Activated CD4-positive, alpha-beta T cell treated with anti-CD3 and anti-CD28 coated beads for 36 hours (primary cell): Measurements from ENCODE around the gene DENND5A. TPM values are rescaled to one million over a fixed set of nuclear protein-coding genes. Genes with fewer than 3 reads are reported as not detected.
A peak's percentile ranks its signal among the peaks of the same experiment; 100 is the strongest.
"Not testable (repeated sequence)": the region's sequence is repeated elsewhere in the genome, so short reads cannot be mapped to it uniquely, and the experiment has no call there.

Source experiments
- ATAC-seq: fragments of 200-7000 bp; cut with Tn5 transposase; one replicate; pipeline ENCODE4 v1.10.0; 2021; ENCODE audit warnings: mild to moderate bottlenecking, moderate library complexity
- CTCF ChIA-PET: fragments of 350-600 bp; sonication (Branson Sonifier 250); formaldehyde crosslinking; loops from one replicate; lab custom pipeline; 2021; ENCODE audit warnings: antibody characterized with exemption; lab: Charles Lee
- POLR2A ChIA-PET: fragments of 350-600 bp; sonication (Branson Sonifier 250); formaldehyde crosslinking; loops from one replicate; lab custom pipeline; 2021; ENCODE audit warnings: antibody characterized with exemption, inconsistent platforms; lab: Charles Lee
- DNase-seq: peaks from one replicate; pipeline ENCODE4 v3.0.0-alpha.2; 2020
- H3K27ac Mint-ChIP-seq: one replicate; pipeline ENCODE4 v1.8.0; 2021; ENCODE audit warnings: mixed read lengths
- H3K27me3 Mint-ChIP-seq: one replicate; pipeline ENCODE4 v1.8.0; 2021; ENCODE audit warnings: mixed read lengths
- H3K36me3 Mint-ChIP-seq: one replicate; pipeline ENCODE4 v1.8.0; 2021; ENCODE audit warnings: low read depth, mixed read lengths
- H3K4me1 Mint-ChIP-seq: one replicate; pipeline ENCODE4 v1.8.0; 2021; ENCODE audit warnings: mixed read lengths
- H3K4me3 Mint-ChIP-seq: one replicate; pipeline ENCODE4 v1.8.0; 2021; ENCODE audit warnings: mild to moderate bottlenecking, moderate library complexity, mixed read lengths
- H3K9me3 Mint-ChIP-seq: one replicate; pipeline ENCODE4 v1.8.0; 2021; ENCODE audit warnings: low read depth, mixed read lengths
- intact Hi-C, 2 experiments: fragments of 100-400 bp; cut with DNase I in 1 of 2; cut with micrococcal nuclease in 1 of 2; formaldehyde crosslinking; loops; one replicate each; pipeline versions ENCODE4 v1.14.2 to v1.15.1; 2022 to 2024; cut with DNase I, micrococcal nuclease
- total RNA-seq, 2 experiments: library from RNA; stranded (reverse); gene quantifications; one replicate each; pipeline ENCODE4 v1.2.3, GENCODE V29; 2021

Gene DENND5A
- total RNA-seq, 2 experiments from 2014 or later: 43.6 to 62.6 TPM

DNA sequence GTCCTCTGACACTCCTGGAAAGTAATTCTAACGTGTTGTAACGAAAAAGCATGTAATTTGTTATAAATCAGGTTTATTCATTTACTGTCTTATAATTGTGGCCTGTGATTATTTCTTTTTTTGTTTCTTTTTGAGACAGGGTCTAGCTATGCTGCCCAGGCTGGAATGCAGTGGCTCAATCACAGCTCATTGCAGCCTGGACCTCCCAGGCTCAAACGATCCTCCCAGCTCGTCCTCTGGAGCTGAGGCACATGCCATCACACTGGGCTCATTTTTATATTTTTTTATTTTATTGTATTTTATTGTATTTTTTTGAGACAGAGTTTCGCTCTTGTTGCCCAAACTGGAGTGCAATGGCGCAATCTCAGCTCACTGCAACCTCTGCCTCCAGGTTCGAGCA lies 15.9 kb downstream of the DENND5A start:
- ChIA-PET CTCF (interaction anchor here (0.8 to 0.9 kb wide), 2 partner anchors 17 to 516 kb away, joined by 3 read pairs; no protein-coding TSS in a partner anchor), POLR2A (interaction anchor here (2.0 kb wide), 1 partner anchor 39 kb away, joined by 6 read pairs; no protein-coding TSS in a partner anchor)
- peaks cover 67% of the 10 kb centered on the region for H3K4me1 Mint-ChIP-seq
- no peaks in the 10 kb centered on the region for H3K27me3 Mint-ChIP-seq
- intact Hi-C loops: no loop called here
- ATAC-seq (no peak), DNase-seq (no peak)
- no peak overlapping the region for H3K4me3 Mint-ChIP-seq
- no peaks in the 10 kb centered on the region for H3K9me3 Mint-ChIP-seq
- H3K27ac Mint-ChIP-seq: no peak overlapping the region
- peaks cover under 1% of the 10 kb centered on the region for H3K36me3 Mint-ChIP-seq

DNA sequence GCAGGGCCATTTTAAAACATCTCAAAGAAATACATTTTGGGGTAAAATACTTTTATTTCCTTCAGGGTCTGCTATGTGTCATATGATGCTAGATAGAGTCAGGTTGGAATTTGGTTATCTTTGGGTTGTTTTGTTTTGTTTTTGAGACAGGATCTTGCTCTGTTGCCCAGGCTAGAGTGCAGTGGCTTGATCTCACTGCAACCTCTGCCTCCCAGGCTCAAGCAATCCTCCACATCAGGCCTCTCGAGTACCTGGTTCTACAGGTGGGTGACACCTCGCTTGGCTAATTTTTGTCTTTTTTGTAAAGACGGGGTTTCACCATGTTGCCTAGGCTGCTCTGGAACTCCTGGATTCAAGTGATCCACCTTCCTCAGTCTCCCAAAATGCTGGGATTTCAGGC lies 17.3 kb downstream of the DENND5A start:
- ChIA-PET POLR2A (no interaction called here), CTCF (interaction anchor here (0.6 to 1.1 kb wide), 2 partner anchors 22 to 580 kb away, joined by 3 read pairs; no protein-coding TSS in a partner anchor)
- H3K27ac Mint-ChIP-seq: no peak overlapping the region
- ATAC-seq (no peak), DNase-seq (no peak)
- H3K4me3 Mint-ChIP-seq: no peak overlapping the region
- H3K36me3 Mint-ChIP-seq: peaks cover 2% of the 10 kb centered on the region
- no peaks in the 10 kb centered on the region for H3K27me3 Mint-ChIP-seq
- no peaks in the 10 kb centered on the region for H3K9me3 Mint-ChIP-seq
- intact Hi-C loops: no loop called here
- H3K4me1 Mint-ChIP-seq: peaks cover 64% of the 10 kb centered on the region

DNA sequence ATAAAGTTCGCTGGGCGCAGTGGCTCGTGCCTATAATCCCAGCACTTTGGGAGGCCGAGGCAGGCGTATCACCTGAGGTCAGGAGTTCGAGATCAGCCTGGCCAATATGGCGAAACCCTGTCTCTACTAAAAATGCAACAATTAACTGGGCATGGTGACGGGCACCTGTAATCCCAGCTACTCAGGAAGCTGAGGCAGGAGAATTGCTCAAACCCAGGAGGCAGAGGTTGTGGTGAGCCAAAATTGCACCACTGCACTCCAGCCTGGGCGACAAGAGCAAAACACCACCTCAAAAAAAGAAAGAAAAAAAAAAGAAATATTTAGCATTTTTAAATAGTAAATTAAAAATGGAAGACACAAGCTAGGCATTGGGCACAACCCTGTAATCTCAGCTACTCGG lies 28.9 kb downstream of the DENND5A start:
- CTCF ChIA-PET, H3K9me3 Mint-ChIP-seq, DNase-seq, H3K27ac Mint-ChIP-seq, ATAC-seq, POLR2A ChIA-PET, H3K36me3 Mint-ChIP-seq, intact Hi-C loops, H3K4me3 Mint-ChIP-seq, H3K27me3 Mint-ChIP-seq: not testable (repeated sequence)
- peaks cover 42% of the 10 kb centered on the region for H3K4me1 Mint-ChIP-seq

DNA sequence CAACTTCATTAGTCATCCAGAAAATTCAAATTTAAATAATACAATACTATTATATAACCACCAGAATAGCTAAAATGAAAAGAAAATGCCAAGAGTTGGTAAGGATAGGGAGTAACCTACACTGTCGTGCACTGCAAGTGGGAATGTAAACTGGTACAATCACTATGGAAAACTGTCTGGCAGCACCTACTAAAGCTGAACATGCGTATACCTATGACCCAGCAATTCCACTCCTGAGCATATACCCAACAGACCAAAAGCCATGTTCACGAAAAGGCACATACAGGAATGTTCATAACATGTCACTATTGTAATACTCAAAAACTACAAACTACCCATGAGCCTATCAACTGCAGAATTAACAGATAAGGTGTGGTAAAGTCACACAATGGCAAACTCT lies 32.7 kb downstream of the DENND5A start:
- intact Hi-C loops: loop anchor here in 1 of 2 experiments (1.0 kb wide), 1 partner anchor 30 kb away; no protein-coding TSS in a partner anchor

DNA sequence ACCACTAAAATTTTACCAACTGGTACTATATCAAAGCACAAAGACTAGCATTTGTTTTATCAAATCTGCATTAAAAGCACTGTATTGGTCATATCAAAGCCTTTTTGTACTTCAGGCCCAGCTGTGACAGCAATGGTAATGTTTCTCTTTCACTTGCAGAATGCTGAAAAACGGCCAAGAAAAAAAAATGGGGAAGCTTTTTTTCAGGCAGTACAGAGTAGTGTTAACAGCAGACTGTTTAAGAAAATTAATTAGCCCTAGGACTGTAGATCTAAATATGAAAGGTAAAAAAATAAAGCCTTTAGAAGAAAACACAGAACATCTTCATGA lies 33.3 kb downstream of the DENND5A start:
- peaks cover 50% of the 10 kb centered on the region for H3K4me1 Mint-ChIP-seq
- POLR2A ChIA-PET: no interaction called here
- H3K27me3 Mint-ChIP-seq: no peaks in the 10 kb centered on the region
- no peak for DNase-seq
- intact Hi-C loops: loop anchor here in 1 of 2 experiments (1.0 kb wide), 1 partner anchor 30 kb away; no protein-coding TSS in a partner anchor
- ATAC-seq: peak; percentile 63
- CTCF ChIA-PET: interaction anchor here (1.0 kb wide), 1 partner anchor 18 kb away, joined by 3 read pairs; no protein-coding TSS in a partner anchor
- peaks cover 2% of the 10 kb centered on the region for H3K36me3 Mint-ChIP-seq
- peak overlapping the region; percentile 63 for H3K4me3 Mint-ChIP-seq
- H3K9me3 Mint-ChIP-seq: peaks cover 3% of the 10 kb centered on the region
- peak overlapping the region; percentile 65 for H3K27ac Mint-ChIP-seq

More for the DNA sequence above, 32.7 kb downstream of the DENND5A start:
- Mint-ChIP-seq H3K4me3 (no peak overlapping the region), H3K4me1 (peaks cover 48% of the 10 kb centered on the region), H3K27ac (no peak overlapping the region), H3K9me3 (peaks cover 3% of the 10 kb centered on the region), H3K27me3 (no peaks in the 10 kb centered on the region), H3K36me3 (peaks cover under 1% of the 10 kb centered on the region)
- no peak for ATAC-seq
- CTCF ChIA-PET: no interaction called here
- DNase-seq: no peak
- POLR2A ChIA-PET: no interaction called here

DNA sequence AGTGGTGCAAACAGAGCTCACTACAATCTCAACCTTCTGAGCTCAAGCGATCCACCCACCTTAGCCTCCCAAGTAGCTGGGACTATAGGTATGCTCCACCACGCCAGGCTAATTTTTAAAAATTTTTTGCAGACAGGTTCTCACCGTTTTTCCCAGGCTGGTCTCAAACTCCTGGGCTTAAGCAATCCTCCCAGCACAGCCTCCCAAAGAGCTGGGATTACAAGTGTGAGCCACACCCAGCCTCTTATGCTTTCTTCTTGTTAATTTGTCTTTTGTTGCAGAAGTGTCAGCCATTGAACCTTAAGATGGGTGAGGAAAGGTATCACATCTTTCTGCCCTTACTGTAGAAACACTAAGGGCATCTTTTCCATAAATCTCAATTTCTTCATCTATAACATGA lies 34.9 kb downstream of the DENND5A start:
- H3K27ac Mint-ChIP-seq: no peak overlapping the region
- H3K4me1 Mint-ChIP-seq: peaks cover 47% of the 10 kb centered on the region
- CTCF ChIA-PET: no interaction called here
- intact Hi-C loops: no loop called here
- no peak overlapping the region for H3K4me3 Mint-ChIP-seq
- H3K9me3 Mint-ChIP-seq: peaks cover 3% of the 10 kb centered on the region
- ATAC-seq (no peak), DNase-seq (no peak)
- H3K36me3 Mint-ChIP-seq: peaks cover 2% of the 10 kb centered on the region
- POLR2A ChIA-PET: no interaction called here
- H3K27me3 Mint-ChIP-seq: no peaks in the 10 kb centered on the region

DNA sequence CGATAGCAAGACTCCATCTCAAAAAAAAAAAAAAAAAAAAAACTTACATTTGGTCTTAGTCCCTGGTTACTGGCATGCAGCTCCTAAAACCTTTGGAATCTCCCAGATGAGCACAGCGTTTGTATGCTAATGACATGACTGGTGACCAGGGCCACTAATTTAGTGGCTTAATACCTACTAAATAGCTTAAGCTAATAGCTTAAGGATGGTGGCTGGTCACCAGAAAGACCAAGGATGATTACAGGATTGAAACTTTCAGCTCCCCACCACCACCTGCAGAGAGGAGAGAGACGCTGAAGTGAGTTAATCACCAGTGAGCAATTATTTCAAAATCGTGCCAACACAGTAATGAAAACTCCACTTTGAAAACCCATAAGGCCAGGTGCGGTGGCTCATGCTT lies 37.1 kb downstream of the DENND5A start:
- H3K4me3 Mint-ChIP-seq: no peak overlapping the region
- peaks cover 2% of the 10 kb centered on the region for H3K36me3 Mint-ChIP-seq
- ATAC-seq (no peak), DNase-seq (no peak)
- H3K27me3 Mint-ChIP-seq: no peaks in the 10 kb centered on the region
- H3K9me3 Mint-ChIP-seq: no peaks in the 10 kb centered on the region
- ChIA-PET POLR2A (no interaction called here), CTCF (interaction anchor here (1.7 kb wide), 1 partner anchor 19 kb away, joined by 4 read pairs; no protein-coding TSS in a partner anchor)
- H3K27ac Mint-ChIP-seq: no peak overlapping the region
- peaks cover 36% of the 10 kb centered on the region for H3K4me1 Mint-ChIP-seq
- intact Hi-C loops: no loop called here

DNA sequence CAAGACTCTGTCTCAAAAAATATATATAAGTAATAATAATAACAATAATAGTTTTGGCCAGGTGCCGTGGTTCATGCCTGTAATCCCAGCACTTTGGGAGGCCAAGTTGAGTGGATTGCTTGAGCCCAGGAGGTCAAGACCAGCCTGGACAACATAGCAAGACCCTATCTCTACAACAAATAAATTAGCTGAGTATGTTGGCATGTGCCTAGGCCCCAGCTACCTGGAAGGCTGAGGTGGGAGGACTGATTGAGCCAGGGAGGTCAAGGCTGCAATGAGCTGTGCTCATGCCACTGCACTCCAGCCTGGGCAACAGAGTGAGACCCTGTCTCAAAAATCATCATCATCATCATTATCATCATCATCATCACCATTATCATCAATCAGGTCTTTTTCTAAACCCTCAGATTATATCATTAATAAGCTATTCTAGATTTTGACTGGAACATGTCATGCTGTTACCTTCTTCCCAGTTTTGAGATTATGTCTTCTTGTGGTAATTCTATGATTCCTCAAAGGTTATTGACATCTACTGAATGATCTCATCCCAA lies 39.3 kb downstream of the DENND5A start:
- H3K27ac Mint-ChIP-seq: no peak overlapping the region
- H3K4me3 Mint-ChIP-seq: no peak overlapping the region
- DNase-seq: no peak
- peaks cover 2% of the 10 kb centered on the region for H3K36me3 Mint-ChIP-seq
- no peak for ATAC-seq
- no peaks in the 10 kb centered on the region for H3K9me3 Mint-ChIP-seq
- CTCF ChIA-PET: interaction anchor here (0.9 to 1.2 kb wide), 2 partner anchors 10 to 21 kb away, joined by 3 read pairs; no protein-coding TSS in a partner anchor
- H3K27me3 Mint-ChIP-seq: no peaks in the 10 kb centered on the region
- H3K4me1 Mint-ChIP-seq: peaks cover 17% of the 10 kb centered on the region
- POLR2A ChIA-PET: no interaction called here
- intact Hi-C loops: no loop called here

DNA sequence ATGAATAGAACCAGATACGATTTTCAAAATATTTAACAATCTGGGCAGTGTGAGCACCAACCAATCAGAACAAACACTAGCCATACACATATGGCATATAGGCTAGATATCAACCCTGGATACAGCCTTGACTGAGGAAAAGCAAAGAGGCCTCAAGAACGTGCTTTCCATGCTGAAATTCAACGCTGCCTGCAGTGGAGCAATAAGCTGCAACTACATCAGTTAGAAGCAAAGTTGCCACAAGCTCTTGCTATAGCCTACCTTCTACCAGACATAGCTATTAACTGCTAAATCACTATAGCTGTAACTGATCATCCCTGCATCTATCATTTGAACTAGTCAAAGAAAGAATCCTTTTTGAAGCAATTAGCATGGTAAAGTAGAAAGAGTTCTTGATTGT lies 42.5 kb downstream of the DENND5A start:
- ATAC-seq (no peak), DNase-seq (no peak)
- Mint-ChIP-seq H3K4me1 (peaks cover 14% of the 10 kb centered on the region), H3K36me3 (peaks cover 2% of the 10 kb centered on the region), H3K27ac (no peak overlapping the region), H3K27me3 (no peaks in the 10 kb centered on the region), H3K9me3 (no peaks in the 10 kb centered on the region), H3K4me3 (no peak overlapping the region)
- intact Hi-C loops: no loop called here
- ChIA-PET CTCF (interaction anchor here (0.7 to 1.2 kb wide), 2 partner anchors 32 to 391 kb away, joined by 3 to 4 read pairs; no protein-coding TSS in a partner anchor), POLR2A (interaction anchor here (0.5 to 0.6 kb wide), 2 partner anchors 60 to 227 kb away, joined by 3 to 8 read pairs; no protein-coding TSS in a partner anchor)

DNA sequence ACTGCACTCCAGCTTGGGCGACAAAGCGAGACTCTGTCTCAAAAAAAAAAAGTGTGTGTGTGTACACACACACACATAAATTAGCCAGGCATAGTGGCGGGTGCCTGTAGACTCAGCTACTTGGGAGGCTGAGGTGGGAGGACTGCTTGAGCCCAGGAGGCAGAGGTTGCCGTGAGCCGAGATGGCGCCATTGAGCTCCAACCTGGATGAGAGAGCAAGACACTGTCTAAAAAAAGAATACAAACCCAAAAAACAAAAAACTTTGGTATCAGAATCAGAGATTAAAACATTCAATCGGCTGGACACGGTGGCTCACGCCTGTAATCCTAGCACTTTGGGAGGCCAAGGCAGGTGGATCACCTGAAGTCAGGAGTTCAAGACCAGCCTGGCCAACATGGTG lies 44.3 kb downstream of the DENND5A start:
- intact Hi-C loops, H3K27ac Mint-ChIP-seq, POLR2A ChIA-PET, H3K4me3 Mint-ChIP-seq, H3K9me3 Mint-ChIP-seq, H3K36me3 Mint-ChIP-seq, ATAC-seq, H3K27me3 Mint-ChIP-seq, DNase-seq: not testable (repeated sequence)
- peaks cover 16% of the 10 kb centered on the region for H3K4me1 Mint-ChIP-seq
- CTCF ChIA-PET: interaction anchor here (0.7 to 1.5 kb wide), 2 partner anchors 12 to 73 kb away, joined by 3 read pairs; no protein-coding TSS in a partner anchor

DNA sequence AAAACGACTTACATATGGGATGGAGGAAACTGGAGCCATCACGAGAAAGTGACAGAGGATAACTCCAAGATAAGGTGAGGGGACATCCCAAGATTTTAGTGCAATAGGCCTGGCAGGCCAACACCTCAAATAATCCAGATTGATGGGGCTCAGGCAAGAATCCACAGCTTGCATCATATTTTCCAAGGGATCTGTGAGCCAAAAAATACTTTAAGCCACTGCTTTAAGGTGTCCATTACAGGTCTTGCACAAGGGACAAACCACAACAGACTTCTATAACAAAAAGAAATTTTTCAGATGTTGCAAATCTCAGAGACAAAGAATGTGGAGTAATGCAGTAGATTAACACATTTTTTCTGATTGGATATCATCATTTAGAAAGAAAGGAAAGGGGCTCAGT lies 45.6 kb downstream of the DENND5A start:
- peaks cover 27% of the 10 kb centered on the region for H3K4me1 Mint-ChIP-seq
- no peak overlapping the region for H3K27ac Mint-ChIP-seq
- intact Hi-C loops: no loop called here
- no peaks in the 10 kb centered on the region for H3K36me3 Mint-ChIP-seq
- no peak for DNase-seq
- no peaks in the 10 kb centered on the region for H3K9me3 Mint-ChIP-seq
- no peaks in the 10 kb centered on the region for H3K27me3 Mint-ChIP-seq
- no peak for ATAC-seq
- ChIA-PET POLR2A (no interaction called here), CTCF (no interaction called here)
- H3K4me3 Mint-ChIP-seq: no peak overlapping the region

DNA sequence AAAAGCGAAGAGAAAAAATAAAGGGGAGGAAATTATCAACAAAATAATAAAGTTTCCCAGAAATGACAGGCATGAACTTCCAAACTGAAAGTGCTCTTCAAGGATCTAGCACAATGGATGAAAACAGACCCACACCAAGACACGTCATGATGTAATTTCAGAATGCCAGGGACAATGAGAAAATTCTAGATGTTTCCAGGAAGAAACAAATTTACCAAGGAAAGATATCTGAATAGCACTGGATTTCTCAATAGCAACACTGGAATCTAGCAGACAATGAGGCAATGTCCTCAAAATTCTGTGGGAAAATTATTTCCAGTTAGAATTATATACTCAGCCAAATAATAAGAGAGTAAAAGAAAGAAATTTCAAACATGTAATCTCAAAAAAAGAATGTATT lies 46.0 kb downstream of the DENND5A start:
- POLR2A ChIA-PET: no interaction called here
- CTCF ChIA-PET: interaction anchor here (0.8 kb wide), 1 partner anchor 16 kb away, joined by 3 read pairs; no protein-coding TSS in a partner anchor
- ATAC-seq (no peak), DNase-seq (no peak)
- Mint-ChIP-seq H3K27ac (no peak overlapping the region), H3K36me3 (no peaks in the 10 kb centered on the region), H3K9me3 (no peaks in the 10 kb centered on the region), H3K27me3 (no peaks in the 10 kb centered on the region), H3K4me3 (no peak overlapping the region), H3K4me1 (peaks cover 27% of the 10 kb centered on the region)
- intact Hi-C loops: no loop called here
